Measurements from ENCODE around the gene NELL1. TPM values are rescaled to one million over a fixed set of nuclear protein-coding genes. Genes with fewer than 3 reads are reported as not detected.

Gene NELL1
- polyA plus RNA-seq, 2 of the 4 experiments (the other 2 are of a cell fraction) = not detected

- TF ChIP-seq POLR2A (IDR thresholded peaks at IDR 0.05; ENCODE audit: low read length) = no peak
These were observed 556.5 kb downstream of the NELL1 start (continued) for GRCh38 chr11:21225860-21226259.

GRCh38 chr11:21229224-21229623 is 559.8 kb downstream of the NELL1 start:
- Histone ChIP-seq H3K27ac (no peak overlapping the region), H3K4me3 (no peak overlapping the region), H3K4me1 (no peaks in the 10 kb centered on the region), H3K4me2 (no peak overlapping the region), H3K9me3 (no peaks in the 10 kb centered on the region; the same call in 2 of the 3 replicates)
- CTCF ChIA-PET = no interaction called here
- DNase-seq (ENCODE audit: low read depth in 1 of 2, low spot score in 1 of 2) (no peak), ATAC-seq (no peak), FAIRE-seq (no peak)
- WGBS (ENCODE audit: missing lambda C conversion rate) = 14% methylated on average over 9 of the region's 9 CpGs
- POLR2A ChIA-PET = no interaction called here
- TF ChIP-seq MAZ (IDR thresholded peaks at IDR 0.05; ENCODE audit: borderline replicate concordance, low read depth, low read length) (no peak), EHF (CRISPR knock-in tag; IDR thresholded peaks at IDR 0.05) (no peak), ZFP36 (IDR thresholded peaks at IDR 0.05; ENCODE audit: borderline replicate concordance, partially characterized antibody) (no peak), CBX2 (IDR thresholded peaks at IDR 0.05; ENCODE audit: borderline replicate concordance, low read depth) (no peak), JUN (IDR thresholded peaks at IDR 0.05) (no peak), HEYL (CRISPR knock-in tag; IDR thresholded peaks at IDR 0.05) (no peak), CEBPB (IDR thresholded peaks at IDR 0.05) (no peak), KDM5A (IDR thresholded peaks at IDR 0.05) (no peak), PHF8 (IDR thresholded peaks at IDR 0.05; ENCODE audit: borderline replicate concordance, low read depth) (no peak), HOXA7 (CRISPR knock-in tag; IDR thresholded peaks at IDR 0.05) (no peak), POLR2A (IDR thresholded peaks at IDR 0.05; ENCODE audit: low read length) (no peak), ZC3H11A (IDR thresholded peaks at IDR 0.05) (no peak)

GRCh38 chr11:21250196-21250595 is 580.8 kb downstream of the NELL1 start:
- ChIA-PET CTCF (no interaction called here), POLR2A (no interaction called here)
- no peak for DNase-seq (ENCODE audit: low read depth in 1 of 2, low spot score in 1 of 2)
- 4% methylated on average over 1 of the region's 1 CpG for WGBS (ENCODE audit: missing lambda C conversion rate)
- no peak overlapping the region for H3K4me3 ChIP-seq
- TF ChIP-seq POLR2A (IDR thresholded peaks at IDR 0.05; ENCODE audit: low read length) (no peak), KDM5A (IDR thresholded peaks at IDR 0.05) (no peak), RCOR1 (IDR thresholded peaks at IDR 0.05; ENCODE audit: low read depth, low read length) (no peak), HEYL (CRISPR knock-in tag; IDR thresholded peaks at IDR 0.05) (no peak), RNF2 (IDR thresholded peaks at IDR 0.05; ENCODE audit: borderline replicate concordance, low read depth) (no peak), CBX8 (IDR thresholded peaks at IDR 0.05) (no peak), NR3C1 (IDR thresholded peaks at IDR 0.05) (no peak), EHMT2 (IDR thresholded peaks at IDR 0.05; ENCODE audit: low read depth) (no peak), EHF (CRISPR knock-in tag; IDR thresholded peaks at IDR 0.05) (no peak), ATOH8 (CRISPR knock-in tag; IDR thresholded peaks at IDR 0.05; ENCODE audit: low read depth) (no peak)
- no peak overlapping the region for H3K27ac ChIP-seq
- no peak overlapping the region for H3K4me2 ChIP-seq
- FAIRE-seq = no peak
- H3K9me3 ChIP-seq = no peaks in the 10 kb centered on the region
- no peak for ATAC-seq
- H3K4me1 ChIP-seq = no peaks in the 10 kb centered on the region

- DNase-seq (ENCODE audit: low read depth in 1 of 2, low spot score in 1 of 2) (no peak), ATAC-seq (no peak), FAIRE-seq (no peak)
- Histone ChIP-seq H3K9me3 (no peaks in the 10 kb centered on the region), H3K27ac (no peak overlapping the region), H3K4me1 (no peaks in the 10 kb centered on the region), H3K4me2 (no peak overlapping the region), H3K4me3 (no peak overlapping the region)
- ChIA-PET POLR2A (no interaction called here), CTCF (no interaction called here)
- TF ChIP-seq MAX (IDR thresholded peaks at IDR 0.05) (no peak), JUN (IDR thresholded peaks at IDR 0.05) (no peak), ZFP36 (IDR thresholded peaks at IDR 0.05; ENCODE audit: borderline replicate concordance, partially characterized antibody) (no peak), CBX8 (IDR thresholded peaks at IDR 0.05) (no peak), CEBPB (IDR thresholded peaks at IDR 0.05) (no peak), JUNB (IDR thresholded peaks at IDR 0.05) (no peak), REST (IDR thresholded peaks at IDR 0.05) (no peak), RCOR1 (IDR thresholded peaks at IDR 0.05; ENCODE audit: low read depth, low read length) (no peak), HOXB5 (CRISPR knock-in tag; IDR thresholded peaks at IDR 0.05) (no peak), E2F6 (IDR thresholded peaks at IDR 0.05; ENCODE audit: borderline replicate concordance, low read depth) (no peak), RAD21 (conservative IDR thresholded peaks at IDR 0.05 in 1 of 2, IDR thresholded peaks at IDR 0.05 in 1 of 2) (no peak), ATOH8 (CRISPR knock-in tag; IDR thresholded peaks at IDR 0.05; ENCODE audit: low read depth) (no peak), FOSL2 (IDR thresholded peaks at IDR 0.05) (no peak), FOSL2 (CRISPR knock-in tag; IDR thresholded peaks at IDR 0.05) (no peak), HOXA7 (CRISPR knock-in tag; IDR thresholded peaks at IDR 0.05) (no peak), POLR2AphosphoS2 (conservative IDR thresholded peaks at IDR 0.05; ENCODE audit: low read length) (no peak), HDAC2 (IDR thresholded peaks at IDR 0.05) (no peak), ESRRA (IDR thresholded peaks at IDR 0.05; ENCODE audit: borderline replicate concordance, low read length) (no peak)
These were observed 584.7 kb downstream of the NELL1 start for GRCh38 chr11:21254055-21254454.

All from A549 (cell line).